HG02840 (cell line): ENCODE measurements around the gene SLC25A21.
"Not testable (repeated sequence)": the region's sequence is repeated elsewhere in the genome, so short reads cannot be mapped to it uniquely, and the experiment has no call there.

Source experiments
- ATAC-seq: cut with Tn5 transposase; IDR thresholded peaks from one replicate; pipeline ENCODE4 v1.9.1; 2021; ENCODE audit warnings: mild to moderate bottlenecking, moderate library complexity, moderate number of reproducible peaks; ENCODE audit not compliant: unreplicated experiment, low FRiP score

Gene SLC25A21

GRCh38 chr14:36741858-36742257 lies 430.5 kb downstream of the SLC25A21 start:
- ATAC-seq = no peak

GRCh38 chr14:36738269-36738668 lies 434.1 kb downstream of the SLC25A21 start:
- no peak for ATAC-seq

- no peak for ATAC-seq
Observed at GRCh38 chr14:36726128-36726527, 446.3 kb downstream of the SLC25A21 start.

- ATAC-seq = no peak
Observed at GRCh38 chr14:36724162-36724561, 448.2 kb downstream of the SLC25A21 start.

GRCh38 chr14:36723530-36723929 lies 448.9 kb downstream of the SLC25A21 start:
- ATAC-seq = no peak

GRCh38 chr14:36721877-36722276 lies 450.5 kb downstream of the SLC25A21 start:
- no peak for ATAC-seq

GRCh38 chr14:36720657-36721056 lies 451.7 kb downstream of the SLC25A21 start:
- no peak for ATAC-seq

- no peak for ATAC-seq
Observed at GRCh38 chr14:36719823-36720222, 452.6 kb downstream of the SLC25A21 start.

- ATAC-seq = no peak
Observed at GRCh38 chr14:36718216-36718615, 454.2 kb downstream of the SLC25A21 start.

GRCh38 chr14:36717363-36717762 lies 455.0 kb downstream of the SLC25A21 start:
- ATAC-seq = no peak

GRCh38 chr14:36716614-36717184 lies 455.7 kb downstream of the SLC25A21 start:
- ATAC-seq = no peak

GRCh38 chr14:36713960-36714703 lies 458.3 kb downstream of the SLC25A21 start:
- no peak for ATAC-seq

- ATAC-seq = no peak
Observed at GRCh38 chr14:36707570-36707969, 464.8 kb downstream of the SLC25A21 start.

- ATAC-seq = no peak
Observed at GRCh38 chr14:36702474-36702873, 469.9 kb downstream of the SLC25A21 start.

GRCh38 chr14:36701132-36701531 lies 471.3 kb downstream of the SLC25A21 start:
- no peak for ATAC-seq

- ATAC-seq = no peak
Observed at GRCh38 chr14:36700651-36701050, 471.8 kb downstream of the SLC25A21 start.

GRCh38 chr14:36699420-36699819 lies 473.0 kb downstream of the SLC25A21 start:
- not testable (repeated sequence) for ATAC-seq

- ATAC-seq = no peak
Observed at GRCh38 chr14:36690311-36691040, 481.9 kb downstream of the SLC25A21 start.

GRCh38 chr14:36684946-36685345 lies 487.5 kb downstream of the SLC25A21 start:
- no peak for ATAC-seq

GRCh38 chr14:36683083-36683724 lies 489.2 kb downstream of the SLC25A21 start:
- ATAC-seq = no peak

GRCh38 chr14:36682338-36682737 lies 490.1 kb downstream of the SLC25A21 start:
- ATAC-seq = no peak
